Endothelial cell of umbilical vein (primary cell): Measurements from ENCODE around the gene TAF6. TPM values are rescaled to one million over a fixed set of nuclear protein-coding genes. Genes with fewer than 3 reads are reported as not detected.
A peak's percentile ranks its signal among the peaks of the same experiment; 100 is the strongest.

Source experiments
- BruUV-seq: library from RNA; stranded (reverse); fragments of 400-500 nt; replicated peaks from 2 replicates; lab custom pipeline; 2021; lab: Mats Ljungman, UMichigan
- CTCF ChIA-PET: fragments of 300-600, 350-600 bp; sonication (Branson Sonifier 250); formaldehyde crosslinking; loops from one replicate; lab custom pipeline; 2021; ENCODE audit warnings: antibody characterized with exemption, inconsistent platforms; lab: Charles Lee
- POLR2A ChIA-PET: fragments of 300-600, 350-600 bp; sonication (Branson Sonifier 250); formaldehyde crosslinking; loops from one replicate; lab custom pipeline; 2021; ENCODE audit warnings: antibody characterized with exemption, inconsistent platforms; lab: Charles Lee
- DNase-seq: peaks from one replicate; pipeline ENCODE4 v3.0.0-alpha.2; 2011; ENCODE audit warnings: low read depth, low spot score
- FAIRE-seq: peaks from 2 replicates; lab custom pipeline; 2011; peaks lifted over from hg19 to GRCh38; lab: Jason Lieb, UNC
- H2AFZ ChIP-seq: 2 replicates; pipeline ENCODE4 v1.6.0; 2012; ENCODE audit warnings: low read depth, low read length, control low read depth, inconsistent platforms
- H3K27ac ChIP-seq: 2 replicates; pipeline ENCODE4 v1.5.1; 2011; ENCODE audit warnings: low read depth, mild to moderate bottlenecking, control low read depth, low read length, moderate library complexity; ENCODE audit not compliant: insufficient read depth
- H3K27me3 ChIP-seq, 2 experiments: 2 replicates each; pipeline versions ENCODE4 v1.6.0 to v1.6.1; 2011; ENCODE audit warnings: low read length in 2 of 2, mixed read lengths in 1 of 2; ENCODE audit not compliant: control insufficient read depth in 2 of 2, insufficient read depth in 2 of 2
- H3K36me3 ChIP-seq, 2 experiments: 2 replicates in 1 of 2; 3 replicates in 1 of 2; pipeline ENCODE4 v1.5.1; 2011; ENCODE audit warnings: low read length in 2 of 2, mild to moderate bottlenecking in 1 of 2, moderate library complexity in 1 of 2; ENCODE audit not compliant: control insufficient read depth in 2 of 2, insufficient read depth in 2 of 2; ENCODE audit errors: extremely low read depth in 1 of 2
- H3K4me1 ChIP-seq: 3 replicates; pipeline ENCODE4 v1.5.1; 2011; ENCODE audit warnings: mild to moderate bottlenecking, low read length; ENCODE audit not compliant: control insufficient read depth, insufficient read depth; ENCODE audit errors: extremely low read depth
- H3K4me2 ChIP-seq: 2 replicates; pipeline ENCODE4 v1.6.1; 2011; ENCODE audit warnings: low read length, control low read depth, mixed read lengths; ENCODE audit not compliant: insufficient read depth
- H3K4me3 ChIP-seq, 3 experiments: fragments of 200-600 bp in 1 of 3; sonication (generic), shearing (Covaris generic) in 1 of 3; replicated peaks in 1 of 3; 2 replicates each; pipeline ENCODE4 v1.5.1; 2011 to 2016; ENCODE audit warnings: control low read depth in 3 of 3, low read length in 3 of 3, mild to moderate bottlenecking in 2 of 3, inconsistent platforms in 1 of 3, low read depth in 1 of 3, moderate library complexity in 1 of 3; ENCODE audit not compliant: insufficient read depth in 1 of 3
- H3K79me2 ChIP-seq: 2 replicates; pipeline ENCODE4 v1.6.0; 2012; ENCODE audit warnings: low read length, inconsistent platforms; ENCODE audit not compliant: control insufficient read depth, insufficient read depth
- H3K9ac ChIP-seq: replicated peaks from 2 replicates; pipeline ENCODE3; 2011; ENCODE audit warnings: low read length, control low read depth; ENCODE audit not compliant: insufficient read depth; ENCODE audit errors: extremely low read depth
- H3K9me1 ChIP-seq: replicated peaks from 3 replicates; pipeline ENCODE4 v1.6.0; 2011; ENCODE audit warnings: mild to moderate bottlenecking, low read length; ENCODE audit not compliant: control insufficient read depth, insufficient read depth; ENCODE audit errors: extremely low read depth
- H3K9me3 ChIP-seq: replicated peaks from 2 replicates; pipeline ENCODE4 v1.5.1; 2012; ENCODE audit warnings: low read length, inconsistent platforms; ENCODE audit not compliant: control insufficient read depth, insufficient read depth
- H4K20me1 ChIP-seq: replicated peaks from 2 replicates; pipeline ENCODE3; 2011; ENCODE audit warnings: mild to moderate bottlenecking, low read length; ENCODE audit not compliant: control insufficient read depth, insufficient read depth; ENCODE audit errors: extremely low read depth
- GATA2 ChIP-seq: IDR thresholded peaks from 2 replicates; pipeline ENCODE4 v1.7.0; 2011; ENCODE audit warnings: low read depth, mild to moderate bottlenecking, moderate library complexity, mixed read lengths, low read length; ENCODE audit not compliant: insufficient read length, insufficient read depth
- JUN ChIP-seq: IDR thresholded peaks from 2 replicates; pipeline ENCODE4 v1.6.1; 2011; ENCODE audit warnings: borderline replicate concordance, low read depth; ENCODE audit not compliant: insufficient read length, insufficient read depth
- MYC ChIP-seq: IDR thresholded peaks from one replicate; pipeline ENCODE4 v1.6.1; 2011; ENCODE audit warnings: mild to moderate bottlenecking, low read depth, low read length
- POLR2A ChIP-seq: IDR thresholded peaks from 2 replicates; pipeline ENCODE4 v1.6.1; 2012; ENCODE audit warnings: low read depth, mild to moderate bottlenecking, control low read depth, low read length
- POLR2AphosphoS5 ChIP-seq: IDR thresholded peaks from 2 replicates; pipeline ENCODE4 v1.6.1; 2012; ENCODE audit warnings: low read depth, mild to moderate bottlenecking, control low read depth, low read length, moderate library complexity; ENCODE audit not compliant: insufficient read depth
- dilution Hi-C: fragments of 300-500 bp; cut with MboI; formaldehyde crosslinking; loops from one replicate; pipeline ENCODE4 v1.15.0; 2019; ENCODE audit warnings: low sequenced_read_pairs; ENCODE audit not compliant: extremely low pct_ligation_motif_present
- intact Hi-C: fragments of 100-400 bp; cut with micrococcal nuclease; formaldehyde crosslinking; loops from one replicate; pipeline ENCODE4 v1.10.0; 2022
- polyA plus RNA-seq, 4 experiments: library from polyadenylated mRNA; depleted of rRNA in 3 of 4; stranded (reverse) in 3 of 4; unstranded in 1 of 4; fragments of >200 nt; gene quantifications; 2 replicates each; pipeline versions ENCODE4 v1.2.1 to v1.2.3, GENCODE V29; 2011 to 2012; ENCODE audit warnings: missing spikeins in 1 of 4
- total RNA-seq: library from RNA; stranded (reverse); gene quantifications from 2 replicates; pipeline ENCODE4 v1.2.3, GENCODE V29; 2021
- TF ChIP-seq, protein P1 (sequence below): IDR thresholded peaks from 2 replicates; pipeline ENCODE4 v1.6.1; 2011; ENCODE audit not compliant: insufficient read depth, insufficient read length

TAF6 gene
- total and polyA plus RNA-seq, 2 donors (not counting 3 experiments of a cell fraction or from before 2014, with no cell fraction given) = 32.7 to 64.6 TPM

DNA sequence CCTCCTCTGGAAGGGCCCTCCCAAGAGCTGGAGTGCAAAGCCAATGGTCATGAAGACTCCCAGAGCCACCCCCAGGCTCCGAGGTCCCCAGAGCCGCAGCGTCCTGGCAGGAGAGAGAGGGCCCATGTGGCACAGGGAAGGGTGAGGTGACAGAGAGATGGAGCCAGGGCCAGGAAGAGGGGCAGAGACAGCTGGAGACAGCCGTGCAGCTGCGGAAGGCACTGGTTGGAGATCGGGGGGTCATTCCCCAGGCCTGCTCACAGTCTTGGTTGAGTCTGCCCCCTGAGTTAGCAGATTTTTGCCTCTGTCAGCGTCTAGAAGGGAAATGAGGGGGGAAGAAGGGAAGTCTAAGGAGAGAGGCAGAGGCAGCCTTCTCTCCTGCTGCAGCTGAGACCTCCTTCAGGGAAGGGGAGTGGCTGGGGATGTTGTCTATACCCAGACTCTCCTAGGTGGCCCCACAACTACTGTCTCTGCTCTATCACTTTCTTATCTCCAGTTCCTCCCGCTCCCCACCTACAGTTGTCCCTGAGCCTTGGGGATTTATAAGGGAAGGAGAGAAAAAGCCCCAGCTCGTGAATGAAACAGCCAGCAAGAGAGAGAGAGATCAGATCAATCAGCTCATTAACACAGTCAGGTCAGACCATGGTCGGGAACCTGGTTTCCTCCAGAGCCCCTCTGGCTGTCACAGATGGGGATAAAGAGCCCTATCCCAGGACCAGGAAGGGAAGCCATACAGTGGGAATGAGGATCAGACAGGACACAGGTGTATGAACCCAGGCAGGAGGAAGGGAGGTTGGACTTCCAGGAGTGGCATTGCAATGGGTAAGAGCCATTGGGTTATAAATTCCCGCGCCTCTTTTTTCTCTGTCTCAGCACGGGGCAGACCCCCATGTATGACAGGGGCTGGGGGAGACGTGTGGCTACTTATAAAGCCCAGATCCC is 48.1 kb upstream of the TAF6 start:
- H3K9ac ChIP-seq = no peak overlapping the region
- CTCF ChIA-PET = interaction anchor here (1.1 to 4.4 kb wide), 4 partner anchors 10 to 19 kb away, joined by 3 to 17 read pairs (median 4); partner anchors contain the start of genes GPC2, LAMTOR4 and STAG3
- peaks cover 5 to 15% of the 10 kb centered on the region in 2 experiments for H3K27me3 ChIP-seq
- FAIRE-seq = no peak
- no peak for DNase-seq
- dilution Hi-C loops (no loop called here), intact Hi-C loops (no loop called here)
- no peaks in the 10 kb centered on the region for H3K36me3 ChIP-seq
- H3K4me3 ChIP-seq = peak overlapping the region in 1 of 3 experiments; percentile 55
- H4K20me1 ChIP-seq = no peaks in the 10 kb centered on the region
- no peaks in the 10 kb centered on the region for H3K79me2 ChIP-seq
- no peak overlapping the region for H3K27ac ChIP-seq
- peak overlapping the region; percentile 84 for H3K4me2 ChIP-seq
- POLR2A ChIA-PET = no interaction called here
- H2AFZ ChIP-seq = no peak overlapping the region
- TF ChIP-seq, protein P1, sequence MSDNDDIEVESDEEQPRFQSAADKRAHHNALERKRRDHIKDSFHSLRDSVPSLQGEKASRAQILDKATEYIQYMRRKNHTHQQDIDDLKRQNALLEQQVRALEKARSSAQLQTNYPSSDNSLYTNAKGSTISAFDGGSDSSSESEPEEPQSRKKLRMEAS = no peak
- TF ChIP-seq GATA2 (no peak), MYC (no peak), JUN (no peak), POLR2AphosphoS5 (no peak), POLR2A (no peak)
- no peaks in the 10 kb centered on the region for H3K9me1 ChIP-seq
- H3K9me3 ChIP-seq = no peaks in the 10 kb centered on the region
- peaks cover 14% of the 10 kb centered on the region for H3K4me1 ChIP-seq
- BruUV-seq = TSS peak; percentile 10
